ENCODE measurements around the gene CTSL. TPM values are rescaled to one million over a fixed set of nuclear protein-coding genes. Genes with fewer than 3 reads are reported as not detected.

Gene CTSL
- total and polyA plus RNA-seq, 2 of the 13 experiments (the other 11 are each of a cell fraction or from before 2014, with no cell fraction given) = 78.1 to 113 TPM

DNA sequence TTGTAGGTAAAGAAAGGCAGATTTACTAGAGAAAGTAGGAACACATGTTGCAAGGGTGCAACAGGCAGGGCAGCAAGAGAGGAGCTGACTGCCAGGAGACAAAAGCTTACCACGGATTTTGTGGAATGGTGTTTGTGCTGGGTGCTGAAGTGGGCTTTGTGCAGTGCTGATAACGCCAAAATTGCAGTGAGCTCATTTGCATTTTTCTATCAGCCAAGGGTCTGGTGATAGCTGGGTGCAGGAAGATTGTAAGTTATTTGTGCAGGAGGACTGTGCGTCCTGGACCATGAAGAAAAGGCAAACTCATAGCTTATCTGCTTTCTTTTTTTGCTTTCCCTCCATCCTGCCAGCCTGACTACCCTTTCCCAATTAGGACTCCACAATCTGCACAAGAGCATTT is 13.6 kb downstream of the CTSL start:
- Histone ChIP-seq H3K9ac (ENCODE audit: insufficient read depth, low read depth, low read length) (no peak overlapping the region), H3K36me3 (replicated peaks in 1 of 2; ENCODE audit: control insufficient read depth in 1 of 2, insufficient read depth in 2 of 2, low read length in 2 of 2) (no peaks in the 10 kb centered on the region), H3K27me3 (ENCODE audit: control insufficient read depth in 1 of 2, insufficient read depth in 2 of 2, low read length in 2 of 2) (no peaks in the 10 kb centered on the region), H3K4me3 (replicated peaks in 1 of 3; ENCODE audit: insufficient read depth in 1 of 3, low read depth in 2 of 3, low read length in 3 of 3) (no peak overlapping the region), H2AFZ (ENCODE audit: low read length) (no peak overlapping the region), H3K9me3 (ENCODE audit: low read length) (peaks cover 9% of the 10 kb centered on the region), H3K79me2 (ENCODE audit: insufficient read depth, low read length) (no peaks in the 10 kb centered on the region), H3K4me2 (ENCODE audit: low read depth, low read length) (no peak overlapping the region), H3K27ac (ENCODE audit: extremely low read length, insufficient read depth, low read length) (no peak overlapping the region), H3K4me1 (ENCODE audit: insufficient read depth, low read length) (no peaks in the 10 kb centered on the region), H4K20me1 (ENCODE audit: insufficient read depth, low read length) (no peaks in the 10 kb centered on the region)
- DNase-seq (ENCODE audit: low spot score) (no peak), FAIRE-seq (no peak), ATAC-seq (no peak)
- TF ChIP-seq ZNF331 (CRISPR knock-in tag; IDR thresholded peaks at IDR 0.05) = no peak
- TF ChIP-seq ZKSCAN8 (CRISPR knock-in tag; IDR thresholded peaks at IDR 0.05; ENCODE audit: borderline replicate concordance) = no peak
- no peak for TF ChIP-seq ZNF354B (CRISPR knock-in tag; IDR thresholded peaks at IDR 0.05)
- TF ChIP-seq, protein P1, sequence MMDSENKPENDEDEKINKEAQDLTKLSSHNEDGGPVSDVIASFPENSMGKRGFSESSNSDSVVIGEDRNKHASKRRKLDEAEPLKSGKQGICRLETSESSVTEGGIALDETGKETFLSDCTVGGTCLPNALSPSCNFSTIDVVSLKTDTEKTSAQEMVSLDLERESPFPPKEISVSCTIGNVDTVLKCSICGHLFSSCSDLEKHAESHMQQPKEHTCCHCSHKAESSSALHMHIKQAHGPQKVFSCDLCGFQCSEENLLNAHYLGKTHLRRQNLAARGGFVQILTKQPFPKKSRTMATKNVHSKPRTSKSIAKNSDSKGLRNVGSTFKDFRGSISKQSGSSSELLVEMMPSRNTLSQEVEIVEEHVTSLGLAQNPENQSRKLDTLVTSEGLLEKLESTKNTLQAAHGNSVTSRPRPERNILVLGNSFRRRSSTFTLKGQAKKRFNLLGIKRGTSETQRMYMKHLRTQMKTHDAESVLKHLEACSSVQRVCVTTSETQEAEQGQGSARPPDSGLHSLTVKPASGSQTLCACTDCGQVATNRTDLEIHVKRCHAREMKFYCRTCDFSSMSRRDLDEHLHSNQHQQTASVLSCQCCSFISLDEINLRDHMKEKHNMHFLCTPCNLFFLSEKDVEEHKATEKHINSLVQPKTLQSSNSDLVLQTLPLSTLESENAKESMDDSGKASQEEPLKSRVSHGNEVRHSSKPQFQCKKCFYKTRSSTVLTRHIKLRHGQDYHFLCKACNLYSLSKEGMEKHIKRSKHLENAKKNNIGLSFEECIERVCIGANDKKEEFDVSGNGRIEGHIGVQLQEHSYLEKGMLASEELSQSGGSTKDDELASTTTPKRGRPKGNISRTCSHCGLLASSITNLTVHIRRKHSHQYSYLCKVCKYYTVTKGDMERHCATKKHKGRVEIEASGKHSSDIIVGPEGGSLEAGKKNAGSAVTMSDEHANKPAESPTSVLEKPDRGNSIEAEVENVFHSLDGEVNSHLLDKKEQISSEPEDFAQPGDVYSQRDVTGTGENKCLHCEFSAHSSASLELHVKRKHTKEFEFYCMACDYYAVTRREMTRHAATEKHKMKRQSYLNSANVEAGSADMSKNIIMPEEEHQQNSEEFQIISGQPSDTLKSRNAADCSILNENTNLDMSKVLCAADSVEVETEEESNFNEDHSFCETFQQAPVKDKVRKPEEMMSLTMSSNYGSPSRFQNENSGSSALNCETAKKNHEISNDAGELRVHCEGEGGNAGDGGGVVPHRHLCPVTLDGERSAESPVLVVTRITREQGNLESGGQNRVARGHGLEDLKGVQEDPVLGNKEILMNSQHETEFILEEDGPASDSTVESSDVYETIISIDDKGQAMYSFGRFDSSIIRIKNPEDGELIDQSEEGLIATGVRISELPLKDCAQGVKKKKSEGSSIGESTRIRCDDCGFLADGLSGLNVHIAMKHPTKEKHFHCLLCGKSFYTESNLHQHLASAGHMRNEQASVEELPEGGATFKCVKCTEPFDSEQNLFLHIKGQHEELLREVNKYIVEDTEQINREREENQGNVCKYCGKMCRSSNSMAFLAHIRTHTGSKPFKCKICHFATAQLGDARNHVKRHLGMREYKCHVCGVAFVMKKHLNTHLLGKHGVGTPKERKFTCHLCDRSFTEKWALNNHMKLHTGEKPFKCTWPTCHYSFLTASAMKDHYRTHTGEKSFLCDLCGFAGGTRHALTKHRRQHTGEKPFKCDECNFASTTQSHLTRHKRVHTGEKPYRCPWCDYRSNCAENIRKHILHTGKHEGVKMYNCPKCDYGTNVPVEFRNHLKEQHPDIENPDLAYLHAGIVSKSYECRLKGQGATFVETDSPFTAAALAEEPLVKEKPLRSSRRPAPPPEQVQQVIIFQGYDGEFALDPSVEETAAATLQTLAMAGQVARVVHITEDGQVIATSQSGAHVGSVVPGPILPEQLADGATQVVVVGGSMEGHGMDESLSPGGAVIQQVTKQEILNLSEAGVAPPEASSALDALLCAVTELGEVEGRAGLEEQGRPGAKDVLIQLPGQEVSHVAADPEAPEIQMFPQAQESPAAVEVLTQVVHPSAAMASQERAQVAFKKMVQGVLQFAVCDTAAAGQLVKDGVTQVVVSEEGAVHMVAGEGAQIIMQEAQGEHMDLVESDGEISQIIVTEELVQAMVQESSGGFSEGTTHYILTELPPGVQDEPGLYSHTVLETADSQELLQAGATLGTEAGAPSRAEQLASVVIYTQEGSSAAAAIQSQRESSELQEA (CRISPR knock-in tag; IDR thresholded peaks at IDR 0.05; ENCODE audit: not compliant biosample characterization) = no peak
- TF ChIP-seq HHEX (CRISPR knock-in tag; IDR thresholded peaks at IDR 0.05) = no peak
- TF ChIP-seq, protein P2, sequence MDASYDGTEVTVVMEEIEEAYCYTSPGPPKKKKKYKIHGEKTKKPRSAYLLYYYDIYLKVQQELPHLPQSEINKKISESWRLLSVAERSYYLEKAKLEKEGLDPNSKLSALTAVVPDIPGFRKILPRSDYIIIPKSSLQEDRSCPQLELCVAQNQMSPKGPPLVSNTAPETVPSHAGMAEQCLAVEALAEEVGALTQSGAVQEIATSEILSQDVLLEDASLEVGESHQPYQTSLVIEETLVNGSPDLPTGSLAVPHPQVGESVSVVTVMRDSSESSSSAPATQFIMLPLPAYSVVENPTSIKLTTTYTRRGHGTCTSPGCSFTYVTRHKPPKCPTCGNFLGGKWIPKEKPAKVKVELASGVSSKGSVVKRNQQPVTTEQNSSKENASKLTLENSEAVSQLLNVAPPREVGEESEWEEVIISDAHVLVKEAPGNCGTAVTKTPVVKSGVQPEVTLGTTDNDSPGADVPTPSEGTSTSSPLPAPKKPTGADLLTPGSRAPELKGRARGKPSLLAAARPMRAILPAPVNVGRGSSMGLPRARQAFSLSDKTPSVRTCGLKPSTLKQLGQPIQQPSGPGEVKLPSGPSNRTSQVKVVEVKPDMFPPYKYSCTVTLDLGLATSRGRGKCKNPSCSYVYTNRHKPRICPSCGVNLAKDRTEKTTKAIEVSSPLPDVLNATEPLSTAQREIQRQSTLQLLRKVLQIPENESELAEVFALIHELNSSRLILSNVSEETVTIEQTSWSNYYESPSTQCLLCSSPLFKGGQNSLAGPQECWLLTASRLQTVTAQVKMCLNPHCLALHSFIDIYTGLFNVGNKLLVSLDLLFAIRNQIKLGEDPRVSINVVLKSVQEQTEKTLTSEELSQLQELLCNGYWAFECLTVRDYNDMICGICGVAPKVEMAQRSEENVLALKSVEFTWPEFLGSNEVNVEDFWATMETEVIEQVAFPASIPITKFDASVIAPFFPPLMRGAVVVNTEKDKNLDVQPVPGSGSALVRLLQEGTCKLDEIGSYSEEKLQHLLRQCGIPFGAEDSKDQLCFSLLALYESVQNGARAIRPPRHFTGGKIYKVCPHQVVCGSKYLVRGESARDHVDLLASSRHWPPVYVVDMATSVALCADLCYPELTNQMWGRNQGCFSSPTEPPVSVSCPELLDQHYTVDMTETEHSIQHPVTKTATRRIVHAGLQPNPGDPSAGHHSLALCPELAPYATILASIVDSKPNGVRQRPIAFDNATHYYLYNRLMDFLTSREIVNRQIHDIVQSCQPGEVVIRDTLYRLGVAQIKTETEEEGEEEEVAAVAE (CRISPR knock-in tag; IDR thresholded peaks at IDR 0.05; ENCODE audit: borderline replicate concordance) = no peak
- POLR2A ChIA-PET = no interaction called here
- CTCF ChIA-PET (ENCODE audit: low intra/inter-chr PET ratio, low total read pairs) = no interaction called here
- BruUV-seq (replicated peaks) = no TSS peak
- 19% methylated on average over 3 of the region's 3 CpGs for WGBS (ENCODE audit: low lambda C conversion rate)
- intact Hi-C loops (cut with micrococcal nuclease; ENCODE audit: unreplicated experiment) (no loop called here), in situ Hi-C loops (cut with HindIII; ENCODE audit: extremely low pct_ligation_motif_present, low pct_unique_long_range_greater_than_20kb) (no loop called here)
